Upper lobe of left lung (tissue), 4 donors: Measurements from ENCODE around the gene RASSF1.

Experiments used
- EP300 ChIP-seq, 4 donors: sonication (generic); formaldehyde crosslinking; IDR thresholded peaks; one replicate each; pipeline ENCODE4 v1.5.1; 2017; ENCODE audit warnings: antibody characterized with exemption in 4 of 4, control low read depth in 2 of 4
- POLR2A ChIP-seq, 4 donors: fragments of 450-650 bp; IDR thresholded peaks; one replicate each; pipeline ENCODE4 v1.5.1; 2016 to 2017; ENCODE audit warnings: antibody characterized with exemption in 4 of 4, mild to moderate bottlenecking in 2 of 4
- POLR2AphosphoS5 ChIP-seq, 2 donors: sonication (generic); formaldehyde crosslinking; IDR thresholded peaks; one replicate each; pipeline ENCODE4 v1.5.1; 2017; ENCODE audit warnings: antibody characterized with exemption in 2 of 2
- TF ChIP-seq, protein P1 (sequence below), 6 experiments: fragments of 450-650 bp in 4 of 6; fragments of 200-600 bp in 2 of 6; sonication (generic) in 2 of 6; IDR thresholded peaks; one replicate each; pipeline ENCODE4 v1.5.1; 2016 to 2019; ENCODE audit warnings: antibody characterized with exemption in 6 of 6

DNA sequence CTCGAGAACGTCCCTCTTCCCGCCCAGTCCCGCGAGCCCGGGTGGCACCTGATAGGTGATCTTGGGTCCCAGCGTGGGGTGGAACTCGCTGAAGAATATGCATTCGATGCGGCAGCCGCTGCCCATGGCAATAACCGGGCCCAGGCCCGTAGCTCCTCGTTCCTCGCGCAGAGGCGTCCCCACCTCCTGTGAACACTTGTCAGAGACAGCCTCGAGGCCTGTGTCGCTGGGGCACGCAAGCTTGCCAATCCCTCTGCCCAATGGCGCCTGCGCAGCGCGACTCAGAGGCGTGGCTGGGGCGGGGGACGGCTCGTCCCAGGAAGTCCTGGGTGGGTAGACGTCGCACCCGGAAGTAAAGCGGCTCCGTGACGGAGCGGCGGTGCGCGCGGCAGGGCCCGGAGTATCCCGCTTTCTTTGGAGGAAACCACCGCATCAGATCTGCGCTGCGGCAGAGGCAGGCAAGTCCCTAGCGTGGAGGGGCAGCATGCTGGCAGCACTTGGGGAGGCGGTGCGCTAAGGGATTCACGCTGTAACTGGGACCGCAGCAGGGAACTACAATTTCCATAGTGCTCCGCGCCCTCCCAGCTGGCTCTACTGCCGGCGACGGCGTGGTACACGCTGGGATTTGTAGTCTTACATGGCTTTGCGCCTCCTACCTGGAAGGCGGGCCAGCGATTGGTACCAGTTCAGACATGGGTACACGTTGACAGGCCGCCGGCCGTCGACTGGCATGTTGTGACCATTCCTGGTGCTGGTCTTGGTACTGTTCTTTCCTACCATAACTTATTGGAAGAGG, 10.1 kb upstream of the RASSF1 start, which contains the start of the genes CYB561D2 and NPRL2:
- TF ChIP-seq, protein P1, sequence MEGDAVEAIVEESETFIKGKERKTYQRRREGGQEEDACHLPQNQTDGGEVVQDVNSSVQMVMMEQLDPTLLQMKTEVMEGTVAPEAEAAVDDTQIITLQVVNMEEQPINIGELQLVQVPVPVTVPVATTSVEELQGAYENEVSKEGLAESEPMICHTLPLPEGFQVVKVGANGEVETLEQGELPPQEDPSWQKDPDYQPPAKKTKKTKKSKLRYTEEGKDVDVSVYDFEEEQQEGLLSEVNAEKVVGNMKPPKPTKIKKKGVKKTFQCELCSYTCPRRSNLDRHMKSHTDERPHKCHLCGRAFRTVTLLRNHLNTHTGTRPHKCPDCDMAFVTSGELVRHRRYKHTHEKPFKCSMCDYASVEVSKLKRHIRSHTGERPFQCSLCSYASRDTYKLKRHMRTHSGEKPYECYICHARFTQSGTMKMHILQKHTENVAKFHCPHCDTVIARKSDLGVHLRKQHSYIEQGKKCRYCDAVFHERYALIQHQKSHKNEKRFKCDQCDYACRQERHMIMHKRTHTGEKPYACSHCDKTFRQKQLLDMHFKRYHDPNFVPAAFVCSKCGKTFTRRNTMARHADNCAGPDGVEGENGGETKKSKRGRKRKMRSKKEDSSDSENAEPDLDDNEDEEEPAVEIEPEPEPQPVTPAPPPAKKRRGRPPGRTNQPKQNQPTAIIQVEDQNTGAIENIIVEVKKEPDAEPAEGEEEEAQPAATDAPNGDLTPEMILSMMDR (IDR thresholded peaks at IDR 0.05) = peak in 2 of 6 experiments; percentile 5 to 24
- TF ChIP-seq EP300 (IDR thresholded peaks at IDR 0.05) (no peak), POLR2A (IDR thresholded peaks at IDR 0.05) (peak in 3 of 4 donors; percentile 67 to 91 (median 91)), POLR2AphosphoS5 (IDR thresholded peaks at IDR 0.05) (peak; percentile 71 to 86)
